Measurements from ENCODE around the gene ZNF184. TPM values are rescaled to one million over a fixed set of nuclear protein-coding genes. Genes with fewer than 3 reads are reported as not detected.
A peak's percentile ranks its signal among the peaks of the same experiment; 100 is the strongest.

ZNF184 gene
- total and polyA plus RNA-seq, 4 donors: 0.80 to 4.4 (median 1.6) TPM

DNA sequence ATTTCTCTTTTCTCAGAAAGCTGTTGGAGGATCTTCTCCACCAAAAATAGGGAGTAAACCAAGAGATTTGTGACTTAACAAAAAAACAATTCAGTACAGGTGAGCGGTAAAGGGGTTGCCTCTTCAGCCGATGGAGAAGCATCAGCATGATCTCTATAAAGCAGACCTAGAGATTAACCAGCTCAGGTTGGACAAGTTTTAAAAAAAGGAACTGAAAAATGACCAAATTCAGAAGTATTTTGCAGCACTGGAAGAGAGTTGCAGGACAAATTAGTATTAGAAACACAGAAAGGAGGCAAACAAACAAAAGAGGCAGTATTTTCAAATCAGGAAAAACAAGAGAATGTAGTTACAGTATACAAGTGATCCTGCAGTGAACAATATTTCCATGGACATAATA is 39.6 kb upstream of the ZNF184 start (continued):
- TF ChIP-seq, protein P1, sequence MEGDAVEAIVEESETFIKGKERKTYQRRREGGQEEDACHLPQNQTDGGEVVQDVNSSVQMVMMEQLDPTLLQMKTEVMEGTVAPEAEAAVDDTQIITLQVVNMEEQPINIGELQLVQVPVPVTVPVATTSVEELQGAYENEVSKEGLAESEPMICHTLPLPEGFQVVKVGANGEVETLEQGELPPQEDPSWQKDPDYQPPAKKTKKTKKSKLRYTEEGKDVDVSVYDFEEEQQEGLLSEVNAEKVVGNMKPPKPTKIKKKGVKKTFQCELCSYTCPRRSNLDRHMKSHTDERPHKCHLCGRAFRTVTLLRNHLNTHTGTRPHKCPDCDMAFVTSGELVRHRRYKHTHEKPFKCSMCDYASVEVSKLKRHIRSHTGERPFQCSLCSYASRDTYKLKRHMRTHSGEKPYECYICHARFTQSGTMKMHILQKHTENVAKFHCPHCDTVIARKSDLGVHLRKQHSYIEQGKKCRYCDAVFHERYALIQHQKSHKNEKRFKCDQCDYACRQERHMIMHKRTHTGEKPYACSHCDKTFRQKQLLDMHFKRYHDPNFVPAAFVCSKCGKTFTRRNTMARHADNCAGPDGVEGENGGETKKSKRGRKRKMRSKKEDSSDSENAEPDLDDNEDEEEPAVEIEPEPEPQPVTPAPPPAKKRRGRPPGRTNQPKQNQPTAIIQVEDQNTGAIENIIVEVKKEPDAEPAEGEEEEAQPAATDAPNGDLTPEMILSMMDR (IDR thresholded peaks at IDR 0.05; ENCODE audit: low read depth, low read length, missing input control): no peak
- no peak for TF ChIP-seq RXRA (IDR thresholded peaks at IDR 0.05)
- no peak for TF ChIP-seq NR2F2 (IDR thresholded peaks at IDR 0.05)

DNA sequence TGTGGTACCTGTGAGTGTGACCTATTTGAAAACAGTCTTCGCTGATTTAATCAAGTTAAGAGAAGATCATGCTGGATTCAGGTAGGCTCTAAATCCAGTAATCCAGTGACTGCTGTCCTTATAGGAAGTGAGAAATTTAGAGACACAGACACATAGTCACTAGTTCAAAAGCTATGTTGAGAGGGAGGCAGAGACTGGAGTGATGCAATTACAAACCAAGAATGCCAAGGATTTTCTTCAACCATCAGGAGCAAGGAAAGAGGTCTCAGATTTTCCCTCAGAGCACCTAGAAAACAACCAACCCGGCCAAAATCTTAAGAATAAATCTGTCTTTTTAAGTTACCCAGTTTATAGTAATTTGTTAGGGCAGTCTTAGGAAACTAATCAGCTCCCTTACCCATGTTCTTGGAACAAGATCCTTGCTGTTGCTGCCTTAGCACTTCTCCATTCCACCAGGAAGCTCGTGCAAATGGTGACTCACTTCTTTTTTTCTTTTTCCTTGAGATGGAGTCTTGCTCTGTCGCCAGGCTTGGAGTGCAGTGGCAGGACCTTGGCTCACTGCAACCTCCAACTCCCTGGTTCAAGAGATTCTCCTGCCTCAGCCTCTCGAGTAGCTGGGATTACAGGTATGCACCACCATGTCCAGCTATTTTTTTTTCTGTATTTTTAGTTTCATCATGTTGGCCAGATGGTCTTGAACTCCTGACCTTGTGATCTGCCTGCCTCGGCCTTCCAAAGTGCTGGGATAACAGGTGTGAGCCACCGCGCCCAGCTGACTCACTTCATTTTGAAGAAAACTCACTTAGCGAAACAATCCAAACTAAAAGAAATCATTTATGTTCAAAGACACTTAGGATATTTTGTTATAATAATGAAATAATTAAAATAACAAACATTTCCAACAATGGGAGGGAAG is 34.4 kb upstream of the ZNF184 start:
- TF ChIP-seq TAF1 (conservative IDR thresholded peaks at IDR 0.05): no peak
- no peak for TF ChIP-seq FOXA1 (IDR thresholded peaks at IDR 0.05)
- TF ChIP-seq, protein P2, sequence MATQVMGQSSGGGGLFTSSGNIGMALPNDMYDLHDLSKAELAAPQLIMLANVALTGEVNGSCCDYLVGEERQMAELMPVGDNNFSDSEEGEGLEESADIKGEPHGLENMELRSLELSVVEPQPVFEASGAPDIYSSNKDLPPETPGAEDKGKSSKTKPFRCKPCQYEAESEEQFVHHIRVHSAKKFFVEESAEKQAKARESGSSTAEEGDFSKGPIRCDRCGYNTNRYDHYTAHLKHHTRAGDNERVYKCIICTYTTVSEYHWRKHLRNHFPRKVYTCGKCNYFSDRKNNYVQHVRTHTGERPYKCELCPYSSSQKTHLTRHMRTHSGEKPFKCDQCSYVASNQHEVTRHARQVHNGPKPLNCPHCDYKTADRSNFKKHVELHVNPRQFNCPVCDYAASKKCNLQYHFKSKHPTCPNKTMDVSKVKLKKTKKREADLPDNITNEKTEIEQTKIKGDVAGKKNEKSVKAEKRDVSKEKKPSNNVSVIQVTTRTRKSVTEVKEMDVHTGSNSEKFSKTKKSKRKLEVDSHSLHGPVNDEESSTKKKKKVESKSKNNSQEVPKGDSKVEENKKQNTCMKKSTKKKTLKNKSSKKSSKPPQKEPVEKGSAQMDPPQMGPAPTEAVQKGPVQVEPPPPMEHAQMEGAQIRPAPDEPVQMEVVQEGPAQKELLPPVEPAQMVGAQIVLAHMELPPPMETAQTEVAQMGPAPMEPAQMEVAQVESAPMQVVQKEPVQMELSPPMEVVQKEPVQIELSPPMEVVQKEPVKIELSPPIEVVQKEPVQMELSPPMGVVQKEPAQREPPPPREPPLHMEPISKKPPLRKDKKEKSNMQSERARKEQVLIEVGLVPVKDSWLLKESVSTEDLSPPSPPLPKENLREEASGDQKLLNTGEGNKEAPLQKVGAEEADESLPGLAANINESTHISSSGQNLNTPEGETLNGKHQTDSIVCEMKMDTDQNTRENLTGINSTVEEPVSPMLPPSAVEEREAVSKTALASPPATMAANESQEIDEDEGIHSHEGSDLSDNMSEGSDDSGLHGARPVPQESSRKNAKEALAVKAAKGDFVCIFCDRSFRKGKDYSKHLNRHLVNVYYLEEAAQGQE (IDR thresholded peaks at IDR 0.05): no peak
- TF ChIP-seq, protein P3, sequence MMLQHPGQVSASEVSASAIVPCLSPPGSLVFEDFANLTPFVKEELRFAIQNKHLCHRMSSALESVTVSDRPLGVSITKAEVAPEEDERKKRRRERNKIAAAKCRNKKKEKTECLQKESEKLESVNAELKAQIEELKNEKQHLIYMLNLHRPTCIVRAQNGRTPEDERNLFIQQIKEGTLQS (IDR thresholded peaks at IDR 0.05): no peak
- TF ChIP-seq GABPA (IDR thresholded peaks at IDR 0.05 in 1 of 2, conservative IDR thresholded peaks at IDR 0.05 in 1 of 2): no peak
- TF ChIP-seq RXRA (IDR thresholded peaks at IDR 0.05): no peak
- no peak for TF ChIP-seq JUND (IDR thresholded peaks at IDR 0.05)
- Histone ChIP-seq H3K36me3 (ENCODE audit: control insufficient read depth in 4 of 4, insufficient read depth in 3 of 4, low read depth in 1 of 4, low read length in 3 of 4) (no peaks in the 10 kb centered on the region), H3K9ac (ENCODE audit: low read depth in 1 of 2, low read length in 2 of 2) (no peak overlapping the region), H3K27ac (ENCODE audit: low read depth in 1 of 2, low read length in 2 of 2) (no peak overlapping the region), H3K9me3 (ENCODE audit: control insufficient read depth in 4 of 4, low read length in 3 of 4) (no peaks in the 10 kb centered on the region), H3K27me3 (ENCODE audit: control insufficient read depth in 4 of 4, insufficient read depth in 4 of 4, low read length in 3 of 4) (peaks cover 0 to 5% (median 2%) of the 10 kb centered on the region in 4 donors), H3K4me3 (ENCODE audit: low read depth in 1 of 3, low read length in 3 of 3) (no peak overlapping the region), H3K4me1 (ENCODE audit: control insufficient read depth in 4 of 4, insufficient read depth in 4 of 4, low read length in 3 of 4) (peaks cover 0 to 5% (median under 1%) of the 10 kb centered on the region in 4 donors)
- DNase-seq (ENCODE audit: low spot score): no peak
- WGBS: 81% methylated on average over 9 of the region's 9 CpGs

DNA sequence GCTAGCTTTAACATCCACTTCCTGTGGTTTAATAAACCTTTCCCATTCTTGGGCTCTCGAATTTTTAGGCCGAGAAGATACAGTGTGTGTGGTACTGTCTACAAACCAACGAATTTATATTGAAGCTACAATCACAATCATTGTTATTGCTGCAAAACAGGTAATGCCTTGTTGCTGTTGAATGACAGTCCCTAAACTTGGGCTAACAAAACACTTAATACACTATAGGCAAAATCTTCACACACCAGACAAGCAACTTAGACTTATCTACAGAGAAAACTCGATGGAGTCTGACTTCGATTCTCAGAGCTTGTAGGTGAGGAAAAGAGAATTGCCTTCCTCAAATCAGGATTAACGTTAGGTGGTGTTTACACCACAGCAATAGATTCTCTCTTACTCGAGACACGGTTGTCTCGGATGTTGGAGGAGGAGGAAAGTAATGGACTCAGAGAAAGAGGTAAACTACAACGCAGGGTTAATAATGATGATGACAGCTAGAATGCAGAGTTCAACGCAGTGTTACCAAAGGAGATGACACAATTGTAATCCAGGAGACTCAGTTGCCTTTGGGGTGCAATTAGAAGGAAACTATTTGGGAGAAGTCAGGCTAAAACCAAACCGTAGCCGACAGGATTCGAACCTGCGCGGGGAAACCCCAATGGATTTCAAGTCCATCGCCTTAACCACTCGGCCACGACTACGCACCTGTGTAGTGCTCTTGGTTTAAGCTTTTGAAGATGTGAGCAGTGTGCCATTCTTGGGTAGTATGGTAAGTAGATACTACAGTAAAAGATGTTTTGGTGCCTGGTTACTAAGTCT is 32.5 kb upstream of the ZNF184 start:
- no peak overlapping the region for H3K27ac ChIP-seq (ENCODE audit: low read depth in 1 of 2, low read length in 2 of 2)
- H3K4me1 ChIP-seq (ENCODE audit: control insufficient read depth in 4 of 4, insufficient read depth in 4 of 4, low read length in 3 of 4): peaks cover 0 to 5% (median under 1%) of the 10 kb centered on the region in 4 donors
- H3K9me3 ChIP-seq (ENCODE audit: control insufficient read depth in 4 of 4, low read length in 3 of 4): no peaks in the 10 kb centered on the region
- H3K27me3 ChIP-seq (ENCODE audit: control insufficient read depth in 4 of 4, insufficient read depth in 4 of 4, low read length in 3 of 4): peaks cover 0 to 8% (median 0%) of the 10 kb centered on the region in 4 donors
- no peak for DNase-seq (ENCODE audit: low spot score)
- H3K4me3 ChIP-seq (ENCODE audit: low read depth in 1 of 3, low read length in 3 of 3): no peak overlapping the region
- no peaks in the 10 kb centered on the region for H3K36me3 ChIP-seq (ENCODE audit: control insufficient read depth in 4 of 4, insufficient read depth in 3 of 4, low read depth in 1 of 4, low read length in 3 of 4)
- H3K9ac ChIP-seq (ENCODE audit: low read depth in 1 of 2, low read length in 2 of 2): no peak overlapping the region
- TF ChIP-seq FOXA1 (IDR thresholded peaks at IDR 0.05): no peak
- TF ChIP-seq, protein P3 (IDR thresholded peaks at IDR 0.05): peak; percentile 68
- WGBS: 38% methylated on average over 20 of the region's 20 CpGs
